Measurements from ENCODE around the gene TNP2.
A peak's percentile ranks its signal among the peaks of the same experiment; 100 is the strongest.

The TNP2 gene

DNA sequence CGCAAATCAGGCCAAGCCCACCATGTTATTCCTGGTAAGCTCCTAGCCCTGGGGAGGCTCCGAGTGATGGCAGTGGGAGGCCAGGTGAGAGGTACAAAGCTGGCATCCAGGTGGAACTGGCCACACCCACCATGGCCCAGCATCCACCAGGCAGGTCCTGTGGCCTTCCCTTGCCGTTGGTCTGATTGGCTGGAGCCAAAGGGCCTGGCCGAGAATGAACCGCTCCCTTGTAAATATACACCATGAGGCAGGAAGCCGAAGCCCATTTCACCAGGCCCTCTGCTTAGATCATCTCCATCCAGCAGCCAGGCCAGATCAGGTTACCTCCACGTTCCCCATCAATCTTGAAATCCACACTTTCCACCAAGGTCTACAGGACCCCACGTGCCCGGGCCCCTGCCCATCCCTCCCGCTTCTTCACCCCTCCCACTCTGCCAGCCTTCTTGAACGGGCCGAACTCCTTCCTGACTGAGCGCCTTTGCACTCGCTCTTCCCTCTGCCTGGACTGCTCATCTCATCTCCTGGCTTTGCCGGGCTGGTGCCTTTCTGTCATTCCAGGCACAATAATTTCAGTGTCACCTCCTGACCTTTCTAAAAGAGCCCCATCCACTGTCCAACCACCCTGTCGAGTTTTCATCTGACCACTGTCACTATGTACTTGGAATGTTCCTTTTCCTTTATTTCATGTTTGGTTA, 18.9 kb downstream of the TNP2 start:
- Histone ChIP-seq H3K4me1 (no peaks in the 10 kb centered on the region), H3K4me2 (ENCODE audit: low read length) (no peak overlapping the region), H3K9me3 (ENCODE audit: control insufficient read depth, low read length) (no peaks in the 10 kb centered on the region), H2AFZ (no peak overlapping the region), H3K27ac (no peak overlapping the region), H3K79me2 (no peaks in the 10 kb centered on the region), H3K36me3 (ENCODE audit: control insufficient read depth, insufficient read depth, low read length) (no peaks in the 10 kb centered on the region), H3K4me3 (ENCODE audit: low read depth, low read length) (no peak overlapping the region), H3K27me3 (ENCODE audit: control insufficient read depth, insufficient read depth, low read length) (no peaks in the 10 kb centered on the region), H3K9ac (no peak overlapping the region)
- no peak for TF ChIP-seq CTCF (IDR thresholded peaks at IDR 0.05)

DNA sequence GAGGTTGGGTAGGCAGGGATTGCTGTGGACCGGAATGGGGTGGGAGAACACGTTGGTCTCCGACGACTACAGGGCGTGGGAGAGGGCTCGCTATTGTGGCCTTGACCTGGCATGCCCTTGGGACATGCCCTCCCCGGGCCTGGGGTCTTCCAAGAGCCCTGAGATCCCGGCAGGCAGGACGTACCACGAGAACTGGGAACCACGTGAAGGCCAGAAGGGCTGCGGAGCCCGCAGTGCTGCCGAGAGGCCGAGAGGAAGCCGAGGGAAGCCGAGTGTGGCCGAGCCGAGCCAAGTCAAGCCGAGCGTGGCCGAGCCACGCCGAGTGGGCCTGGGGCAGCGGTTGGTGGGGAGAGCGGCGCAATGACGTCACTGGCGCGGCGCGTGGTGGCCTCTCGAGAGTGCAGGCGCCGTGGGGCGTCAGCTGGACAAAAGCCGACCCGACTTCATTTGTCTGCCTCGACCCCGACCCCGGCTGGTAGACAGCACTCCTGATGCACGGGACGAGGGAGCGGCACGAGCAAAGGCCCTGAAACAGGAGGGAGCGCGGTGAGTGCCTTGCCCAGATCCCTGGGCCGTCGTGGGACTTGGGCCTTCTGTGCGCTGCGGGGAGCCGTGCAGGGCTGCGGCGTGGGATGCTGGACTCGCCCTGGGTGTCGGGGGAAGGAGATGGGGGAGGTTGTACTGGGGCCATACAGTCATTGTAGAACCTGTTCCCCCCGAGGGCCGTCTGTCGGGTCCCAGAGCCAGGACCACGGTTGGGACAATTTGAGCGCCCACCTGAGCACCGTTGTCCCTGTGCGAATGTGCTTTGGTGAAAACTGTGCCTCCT, 19.7 kb downstream of the TNP2 start:
- no peaks in the 10 kb centered on the region for H3K36me3 ChIP-seq (ENCODE audit: control insufficient read depth, insufficient read depth, low read length)
- no peak overlapping the region for H3K4me3 ChIP-seq (ENCODE audit: low read depth, low read length)
- no peak overlapping the region for H3K4me2 ChIP-seq (ENCODE audit: low read length)
- H3K27ac ChIP-seq, result no peak overlapping the region
- H3K79me2 ChIP-seq, result no peaks in the 10 kb centered on the region
- H2AFZ ChIP-seq, result peak overlapping the region; percentile 56
- H3K27me3 ChIP-seq (ENCODE audit: control insufficient read depth, insufficient read depth, low read length), result no peaks in the 10 kb centered on the region
- no peaks in the 10 kb centered on the region for H3K9me3 ChIP-seq (ENCODE audit: control insufficient read depth, low read length)
- H3K4me1 ChIP-seq, result no peaks in the 10 kb centered on the region
- no peak for TF ChIP-seq CTCF (IDR thresholded peaks at IDR 0.05)
- H3K9ac ChIP-seq, result no peak overlapping the region

- H3K27me3 ChIP-seq (ENCODE audit: control insufficient read depth, insufficient read depth, low read length), result no peaks in the 10 kb centered on the region
- H3K4me3 ChIP-seq (ENCODE audit: low read depth, low read length), result no peak overlapping the region
- H3K36me3 ChIP-seq (ENCODE audit: control insufficient read depth, insufficient read depth, low read length), result no peaks in the 10 kb centered on the region
- no peak overlapping the region for H3K27ac ChIP-seq
- H3K9me3 ChIP-seq (ENCODE audit: control insufficient read depth, low read length), result no peaks in the 10 kb centered on the region
- H3K79me2 ChIP-seq, result no peaks in the 10 kb centered on the region
- no peak for TF ChIP-seq CTCF (IDR thresholded peaks at IDR 0.05)
- H3K4me1 ChIP-seq, result no peaks in the 10 kb centered on the region
- H2AFZ ChIP-seq, result no peak overlapping the region
- no peak overlapping the region for H3K4me2 ChIP-seq (ENCODE audit: low read length)
- no peak overlapping the region for H3K9ac ChIP-seq
These were observed 21.0 kb downstream of the TNP2 start for GRCh38 chr16:11248133-11248532.

DNA sequence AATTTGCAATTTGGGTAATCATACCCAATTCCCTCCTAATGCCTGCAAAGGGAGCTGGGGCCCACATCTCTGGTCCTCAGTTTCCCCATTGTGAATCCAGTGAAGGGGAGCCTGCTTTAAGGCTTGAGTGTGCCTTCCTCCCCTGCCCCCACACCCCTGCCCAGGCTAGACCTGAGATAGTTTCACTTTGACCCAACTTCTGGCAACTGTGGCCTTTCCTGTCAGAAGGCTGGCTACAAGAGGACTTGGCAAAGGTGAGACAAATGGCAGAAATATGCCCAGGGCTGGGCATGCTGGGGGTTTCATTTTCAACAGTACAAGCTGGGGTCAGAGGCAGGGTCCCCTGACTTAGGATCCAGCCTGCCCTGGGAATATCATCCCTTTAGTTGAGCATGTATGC, 23.1 kb downstream of the TNP2 start:
- H2AFZ ChIP-seq, result no peak overlapping the region
- H3K4me1 ChIP-seq, result no peaks in the 10 kb centered on the region
- no peak overlapping the region for H3K27ac ChIP-seq
- H3K9ac ChIP-seq, result no peak overlapping the region
- no peak overlapping the region for H3K4me2 ChIP-seq (ENCODE audit: low read length)
- H3K9me3 ChIP-seq (ENCODE audit: control insufficient read depth, low read length), result no peaks in the 10 kb centered on the region
- H3K27me3 ChIP-seq (ENCODE audit: control insufficient read depth, insufficient read depth, low read length), result no peaks in the 10 kb centered on the region
- no peak for TF ChIP-seq CTCF (IDR thresholded peaks at IDR 0.05)
- H3K36me3 ChIP-seq (ENCODE audit: control insufficient read depth, insufficient read depth, low read length), result no peaks in the 10 kb centered on the region
- H3K79me2 ChIP-seq, result no peaks in the 10 kb centered on the region
- H3K4me3 ChIP-seq (ENCODE audit: low read depth, low read length), result no peak overlapping the region

Data from parathyroid adenoma (tissue), 2 donors.